ENCODE results near the gene NUDT1. TPM values are rescaled to one million over a fixed set of nuclear protein-coding genes. Genes with fewer than 3 reads are reported as not detected.

NUDT1 gene
- total RNA-seq, 1 experiment from 2014 or later, result 47.4 TPM

DNA sequence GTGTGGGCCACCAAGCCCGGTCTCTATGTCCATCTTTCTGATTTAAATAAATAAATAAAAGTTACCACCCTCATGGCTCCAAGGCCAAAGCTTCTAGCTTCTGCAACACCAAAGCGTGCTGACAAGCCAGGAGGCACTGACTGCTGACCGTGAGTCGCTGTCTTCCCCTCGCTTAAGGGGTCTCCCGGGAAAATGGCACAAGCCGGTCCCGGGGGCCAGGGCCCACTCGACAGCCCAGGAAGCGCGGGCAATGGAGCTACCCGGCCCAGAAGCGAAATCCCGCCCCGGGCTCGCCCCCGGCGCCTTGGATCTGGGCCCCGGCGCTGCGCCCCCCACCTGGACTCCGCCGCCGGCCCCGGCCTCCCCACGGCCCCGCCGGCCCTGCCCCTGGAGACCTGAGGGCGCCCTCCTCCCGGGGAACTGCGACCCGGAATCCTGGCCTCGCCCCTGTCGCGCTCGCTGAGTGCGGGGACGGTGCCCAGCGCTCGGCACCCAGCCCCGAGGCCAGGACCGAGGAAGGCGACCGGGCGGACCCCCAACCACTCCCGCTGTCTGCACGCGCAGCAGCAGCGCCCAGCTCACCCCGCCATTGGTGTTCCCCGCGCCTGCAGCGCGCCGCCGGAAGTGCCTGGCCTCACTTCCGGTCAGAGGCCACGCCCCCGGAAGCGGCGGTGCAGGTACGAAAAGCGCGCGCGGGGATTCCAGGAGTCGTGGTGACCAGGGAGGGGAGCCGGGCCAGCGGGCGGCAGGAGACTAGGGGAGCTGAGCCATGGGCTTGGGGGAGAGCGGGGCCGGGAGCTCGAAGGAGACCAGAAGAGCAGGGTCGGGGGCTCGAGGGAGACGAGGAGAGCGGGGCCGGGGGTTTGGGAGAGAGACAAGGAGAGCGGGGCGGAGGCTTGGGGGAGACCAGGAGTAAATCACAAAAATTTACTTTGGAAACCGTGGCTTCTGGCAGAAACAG is at the start of gene NUDT1, which contains the start of gene MRM2 (continued):
- TF ChIP-seq, protein P1, sequence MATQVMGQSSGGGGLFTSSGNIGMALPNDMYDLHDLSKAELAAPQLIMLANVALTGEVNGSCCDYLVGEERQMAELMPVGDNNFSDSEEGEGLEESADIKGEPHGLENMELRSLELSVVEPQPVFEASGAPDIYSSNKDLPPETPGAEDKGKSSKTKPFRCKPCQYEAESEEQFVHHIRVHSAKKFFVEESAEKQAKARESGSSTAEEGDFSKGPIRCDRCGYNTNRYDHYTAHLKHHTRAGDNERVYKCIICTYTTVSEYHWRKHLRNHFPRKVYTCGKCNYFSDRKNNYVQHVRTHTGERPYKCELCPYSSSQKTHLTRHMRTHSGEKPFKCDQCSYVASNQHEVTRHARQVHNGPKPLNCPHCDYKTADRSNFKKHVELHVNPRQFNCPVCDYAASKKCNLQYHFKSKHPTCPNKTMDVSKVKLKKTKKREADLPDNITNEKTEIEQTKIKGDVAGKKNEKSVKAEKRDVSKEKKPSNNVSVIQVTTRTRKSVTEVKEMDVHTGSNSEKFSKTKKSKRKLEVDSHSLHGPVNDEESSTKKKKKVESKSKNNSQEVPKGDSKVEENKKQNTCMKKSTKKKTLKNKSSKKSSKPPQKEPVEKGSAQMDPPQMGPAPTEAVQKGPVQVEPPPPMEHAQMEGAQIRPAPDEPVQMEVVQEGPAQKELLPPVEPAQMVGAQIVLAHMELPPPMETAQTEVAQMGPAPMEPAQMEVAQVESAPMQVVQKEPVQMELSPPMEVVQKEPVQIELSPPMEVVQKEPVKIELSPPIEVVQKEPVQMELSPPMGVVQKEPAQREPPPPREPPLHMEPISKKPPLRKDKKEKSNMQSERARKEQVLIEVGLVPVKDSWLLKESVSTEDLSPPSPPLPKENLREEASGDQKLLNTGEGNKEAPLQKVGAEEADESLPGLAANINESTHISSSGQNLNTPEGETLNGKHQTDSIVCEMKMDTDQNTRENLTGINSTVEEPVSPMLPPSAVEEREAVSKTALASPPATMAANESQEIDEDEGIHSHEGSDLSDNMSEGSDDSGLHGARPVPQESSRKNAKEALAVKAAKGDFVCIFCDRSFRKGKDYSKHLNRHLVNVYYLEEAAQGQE (IDR thresholded peaks at IDR 0.05; ENCODE audit: low read depth), result no peak
- no peak for TF ChIP-seq EZH2 (IDR thresholded peaks at IDR 0.05)

DNA sequence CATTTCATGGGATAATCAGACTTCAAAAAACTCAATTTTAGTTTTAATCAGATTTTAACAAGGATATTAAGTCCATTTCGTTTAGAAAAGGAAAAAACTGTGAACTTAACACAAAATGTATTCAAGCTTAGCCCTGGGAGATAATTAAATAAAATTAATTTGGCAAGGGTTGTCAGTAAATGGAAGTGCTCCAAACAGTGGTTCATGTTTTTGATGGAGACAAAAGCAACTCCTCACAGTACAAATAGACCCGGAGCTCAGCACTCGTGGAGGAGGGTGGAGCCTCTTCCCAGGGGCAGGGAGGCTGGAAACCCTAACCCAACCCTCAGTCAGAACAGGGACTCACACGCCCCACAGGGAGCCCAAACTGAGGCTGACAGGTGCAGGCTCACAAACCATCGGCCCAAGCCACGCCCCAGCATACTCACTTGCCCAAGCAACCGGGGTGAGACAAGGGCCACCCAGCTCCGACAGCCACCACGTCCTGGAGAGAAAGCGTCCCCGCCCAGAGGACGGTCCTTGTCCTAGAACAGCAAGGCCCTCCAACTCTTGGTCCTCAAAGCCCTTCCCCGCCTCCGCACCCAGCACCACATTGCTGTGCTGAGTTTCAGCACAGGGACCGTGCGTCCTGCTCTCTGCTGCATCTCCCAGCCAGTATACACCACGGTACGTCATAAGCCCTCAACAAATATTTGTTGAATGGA is 49.0 kb upstream of the NUDT1 start:
- no peaks in the 10 kb centered on the region for H4K20me1 ChIP-seq (ENCODE audit: insufficient read depth)
- H3K79me2 ChIP-seq (ENCODE audit: insufficient read depth, low read length), result peaks cover 13% of the 10 kb centered on the region
- no peaks in the 10 kb centered on the region for H3K4me1 ChIP-seq (ENCODE audit: control insufficient read depth in 1 of 2, insufficient read depth in 2 of 2, low read length in 2 of 2)
- no peaks in the 10 kb centered on the region for H3K9me2 ChIP-seq (ENCODE audit: insufficient read depth)
- H3K36me3 ChIP-seq (ENCODE audit: control insufficient read depth in 1 of 2, insufficient read depth in 2 of 2, low read length in 2 of 2), result peaks cover 0 to 34% of the 10 kb centered on the region in 2 experiments
- H2AFZ ChIP-seq (ENCODE audit: low read depth, low read length, poor library complexity, severe bottlenecking), result no peak overlapping the region
- POLR2A ChIA-PET, result no interaction called here
- H3K4me3 ChIP-seq (replicated peaks in 1 of 2; ENCODE audit: low read depth in 1 of 2, low read length in 2 of 2), result no peak overlapping the region
- ATAC-seq, result no peak
- H3K27me3 ChIP-seq (ENCODE audit: insufficient read depth, low read length), result no peaks in the 10 kb centered on the region
- H3K27ac ChIP-seq (ENCODE audit: low read depth, low read length), result no peak overlapping the region
- H3K4me2 ChIP-seq (ENCODE audit: low read length), result no peak overlapping the region
- TF ChIP-seq YY1 (IDR thresholded peaks at IDR 0.05; ENCODE audit: extremely low read depth, insufficient replicate concordance, low read depth, low read length), result no peak
- TF ChIP-seq, protein P1 (IDR thresholded peaks at IDR 0.05; ENCODE audit: low read depth), result no peak
- no peak for TF ChIP-seq EZH2phosphoT487 (IDR thresholded peaks at IDR 0.05; ENCODE audit: borderline replicate concordance)
- TF ChIP-seq CEBPB (IDR thresholded peaks at IDR 0.05; ENCODE audit: low read depth), result no peak
- TF ChIP-seq SIN3A (IDR thresholded peaks at IDR 0.05; ENCODE audit: low read depth), result no peak
- TF ChIP-seq ZNF274 (IDR thresholded peaks at IDR 0.05; ENCODE audit: low read depth, low read length), result no peak
- no peak for TF ChIP-seq JUND (IDR thresholded peaks at IDR 0.05)
- no peak for TF ChIP-seq CBX3 (IDR thresholded peaks at IDR 0.05; ENCODE audit: low read depth)
- no peak for TF ChIP-seq EGR1 (IDR thresholded peaks at IDR 0.05; ENCODE audit: low read depth)
- TF ChIP-seq, protein P2, sequence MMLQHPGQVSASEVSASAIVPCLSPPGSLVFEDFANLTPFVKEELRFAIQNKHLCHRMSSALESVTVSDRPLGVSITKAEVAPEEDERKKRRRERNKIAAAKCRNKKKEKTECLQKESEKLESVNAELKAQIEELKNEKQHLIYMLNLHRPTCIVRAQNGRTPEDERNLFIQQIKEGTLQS (IDR thresholded peaks at IDR 0.05), result no peak
- TF ChIP-seq SRF (IDR thresholded peaks at IDR 0.05; ENCODE audit: low read depth), result no peak
- TF ChIP-seq TCF7L2 (IDR thresholded peaks at IDR 0.05; ENCODE audit: borderline replicate concordance, extremely low read depth, insufficient read depth, insufficient read length), result no peak
- TF ChIP-seq ELF1 (IDR thresholded peaks at IDR 0.05; ENCODE audit: borderline replicate concordance, low read depth), result no peak
- intact Hi-C loops (cut with micrococcal nuclease), result no loop called here
- H3K9me3 ChIP-seq (ENCODE audit: control insufficient read depth in 1 of 2, insufficient read depth in 1 of 2, low read depth in 1 of 2, low read length in 2 of 2), result peaks cover 0 to 11% of the 10 kb centered on the region in 2 experiments; a peak in 2 of 4 replicates
- RAD21 ChIA-PET (ENCODE audit: low non-redundant PET in 1 of 2, low total read pairs in 2 of 2, uncharacterized antibody in 2 of 2, unreplicated experiment in 2 of 2), result no interaction called here
- H3K9ac ChIP-seq (ENCODE audit: low read length), result no peak overlapping the region
- no TSS peak for BruUV-seq (replicated peaks)
- DNase-seq (ENCODE audit: low read depth, low spot score), result no peak
- CTCF ChIA-PET, result no interaction called here
